ENCODE measurements around the gene HSFX1.

The HSFX1 gene

GRCh38 chrX:149807747-149808458, 34.0 kb downstream of the HSFX1 start:
- DNase-seq, result no peak

GRCh38 chrX:149818652-149819051, 44.8 kb downstream of the HSFX1 start:
- no peak for DNase-seq

GRCh38 chrX:149819371-149819770, 45.5 kb downstream of the HSFX1 start:
- DNase-seq, result no peak

DNA sequence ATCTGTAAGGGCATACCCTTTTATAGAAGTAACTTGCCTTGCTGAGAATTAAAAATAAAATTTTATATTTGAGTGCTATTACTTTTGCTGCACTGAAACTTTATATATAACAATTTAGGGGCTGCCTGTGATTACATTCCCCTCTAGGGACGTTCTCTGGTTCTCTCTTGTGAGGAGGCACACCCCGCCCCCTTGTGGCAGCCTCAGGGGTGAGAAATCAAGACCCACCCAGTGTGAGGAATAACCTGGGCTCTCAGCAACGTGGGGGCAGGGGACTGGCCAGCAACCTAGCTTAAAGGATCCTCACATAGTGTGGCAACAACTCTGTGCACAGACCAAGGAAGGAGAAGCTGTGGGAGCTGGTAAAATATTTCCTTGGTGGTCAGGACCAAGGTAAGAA, 51.6 kb downstream of the HSFX1 start:
- DNase-seq, result no peak
